Measurements from ENCODE around the gene OR8K1.

Gene OR8K1

DNA sequence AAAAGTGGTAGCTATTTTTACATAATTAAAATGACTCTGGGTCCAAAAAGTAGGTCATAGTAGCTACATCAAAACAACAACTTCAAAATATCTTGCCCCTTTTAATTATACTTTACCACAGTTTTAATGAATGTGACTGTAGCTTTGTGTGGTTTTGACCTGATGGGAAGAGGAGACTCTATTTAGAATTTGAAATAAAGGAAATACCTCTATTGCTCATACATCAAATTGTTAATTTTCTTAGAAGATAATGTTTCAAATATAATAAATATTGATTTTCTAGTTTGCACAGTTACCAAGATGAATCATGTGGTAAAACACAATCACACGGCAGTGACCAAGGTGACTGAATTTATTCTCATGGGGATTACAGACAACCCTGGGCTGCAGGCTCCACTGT, at the start of gene OR8K1:
Gene OR8K1 (plus strand): TSS at position 301 of the 400 bp plus-strand sequence. CDS start 0 bp downstream, at position 301.
- DNase-seq (ENCODE audit: low read depth in 2 of 3, low spot score in 2 of 3), result no peak

- DNase-seq (ENCODE audit: low read depth in 2 of 3, low spot score in 2 of 3), result no peak
Observed at GRCh38 chr11:56296898-56297297, 48.9 kb upstream of the OR8K1 start.

DNA sequence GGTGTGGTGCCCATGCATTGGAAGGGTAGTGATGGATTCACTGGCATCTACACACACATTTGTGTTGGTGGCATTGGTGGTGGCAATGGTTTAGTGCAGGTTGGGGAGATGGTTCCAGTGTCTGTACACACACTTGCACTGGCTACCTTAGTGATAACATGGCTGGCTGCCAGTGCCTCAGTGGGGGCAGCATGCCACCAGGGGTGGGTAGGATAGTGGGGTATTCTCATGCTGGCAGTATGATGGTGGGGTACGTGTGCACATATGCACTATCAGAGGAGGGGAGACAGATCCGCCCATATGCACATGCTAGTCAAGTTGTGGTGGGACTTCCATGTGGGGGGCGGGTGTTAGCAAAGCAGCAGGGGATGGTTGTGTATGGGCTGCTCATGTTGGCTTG, 38.0 kb upstream of the OR8K1 start:
- DNase-seq (ENCODE audit: low read depth in 2 of 3, low spot score in 2 of 3), result no peak

DNA sequence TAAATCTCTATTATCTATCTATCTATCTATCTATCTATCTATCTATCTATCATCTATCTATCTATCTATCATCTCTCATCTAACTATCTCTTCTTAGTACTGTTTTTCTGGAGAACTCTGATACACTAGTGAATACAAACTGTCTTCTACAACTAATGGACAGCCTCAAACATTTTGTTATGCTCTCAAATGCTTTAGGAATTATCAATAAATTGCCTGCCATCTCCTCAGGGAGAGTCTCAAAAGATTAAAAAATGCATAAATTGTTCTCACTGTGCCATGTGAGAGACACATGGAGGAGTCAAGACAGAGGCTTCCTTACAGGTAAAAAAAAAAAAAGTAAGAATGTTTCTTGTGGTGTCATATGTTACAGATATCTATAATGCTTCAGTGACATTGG, 31.0 kb upstream of the OR8K1 start, which contains the start of gene OR8K3:
Gene OR8K3 (plus strand): TSS at position 301 of the 400 bp plus-strand sequence. CDS start 3,163 bp downstream, outside the sequence.
- DNase-seq (ENCODE audit: low read depth in 2 of 3, low spot score in 2 of 3), result no peak

- no peak for DNase-seq (ENCODE audit: low read depth in 2 of 3, low spot score in 2 of 3)
Observed at GRCh38 chr11:56331861-56332491, 13.9 kb upstream of the OR8K1 start.

GRCh38 chr11:56333156-56333555, 12.7 kb upstream of the OR8K1 start:
- no peak for DNase-seq (ENCODE audit: low read depth in 2 of 3, low spot score in 2 of 3)

DNA sequence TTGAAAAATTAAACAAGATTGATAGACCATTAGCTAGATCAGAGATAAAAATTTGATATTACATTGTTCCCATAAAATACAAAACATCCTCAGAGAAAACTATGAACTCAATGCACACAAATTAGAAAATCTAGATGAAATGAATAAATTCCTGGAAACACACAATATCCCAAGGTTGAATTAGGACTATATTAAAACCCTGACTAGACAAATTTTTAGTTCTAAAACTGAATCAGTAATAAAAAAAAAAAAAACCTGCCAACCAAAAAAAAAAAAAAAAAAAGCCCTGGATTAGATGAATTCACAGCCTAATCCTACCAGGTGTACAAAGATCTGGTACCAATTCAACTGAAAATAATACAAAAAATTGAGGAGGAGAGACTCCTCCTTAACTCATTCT, 5.5 kb upstream of the OR8K1 start:
- no peak for DNase-seq (ENCODE audit: low read depth in 2 of 3, low spot score in 2 of 3)

DNA sequence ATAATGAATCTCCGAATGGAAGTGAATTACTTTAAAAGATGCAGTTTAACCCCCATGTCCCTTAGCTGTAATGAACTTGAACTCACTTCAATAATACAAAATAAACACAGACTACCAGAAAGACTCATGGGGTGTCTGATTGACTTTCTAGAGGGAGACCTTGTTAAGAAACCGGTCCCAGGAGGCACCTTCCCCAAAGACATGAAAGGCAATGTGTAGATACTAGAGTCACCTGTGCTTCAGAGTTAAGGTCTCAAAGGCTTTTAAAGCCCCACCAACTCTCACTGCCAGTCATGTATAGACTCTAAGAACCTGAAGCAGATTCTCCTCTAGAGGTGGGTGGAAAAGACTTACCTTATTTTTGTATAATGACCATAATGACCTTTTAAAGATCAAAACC, 8.2 kb downstream of the OR8K1 start, which contains the start of gene OR8J1:
Gene OR8J1 (plus strand): TSS at position 301 of the 400 bp plus-strand sequence. CDS start 5,956 bp downstream, outside the sequence.
- DNase-seq (ENCODE audit: low read depth in 2 of 3, low spot score in 2 of 3), result no peak

GRCh38 chr11:56375324-56375723, 29.5 kb downstream of the OR8K1 start, which contains the start of gene OR8U1:
Gene OR8U1, plus strand, starts transcription at chr11:56375624. Its CDS starts 0 bp downstream, at chr11:56375624.
- DNase-seq (ENCODE audit: low read depth in 2 of 3, low spot score in 2 of 3), result no peak

- DNase-seq (ENCODE audit: low read depth in 2 of 3, low spot score in 2 of 3), result no peak
Observed at GRCh38 chr11:56380120-56380519, 34.3 kb downstream of the OR8K1 start.

DNA sequence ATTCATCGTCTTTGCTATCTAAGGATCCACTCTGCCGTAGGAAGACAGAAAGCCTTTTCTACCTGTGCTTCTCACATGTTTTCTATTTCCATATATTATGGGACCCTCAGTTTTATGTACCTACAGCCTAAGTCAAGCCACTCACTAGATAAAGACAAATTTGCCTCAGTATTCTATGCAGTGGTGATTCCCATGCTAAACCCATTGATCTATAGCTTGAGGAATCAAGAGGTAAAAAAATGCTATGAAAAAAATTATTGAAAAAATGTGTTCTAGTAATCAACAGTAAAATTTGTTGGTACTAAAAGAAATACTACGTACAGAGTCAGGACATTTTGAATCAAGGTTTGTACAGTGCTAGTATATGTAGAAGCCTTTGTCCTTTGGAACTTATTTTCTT, 48.5 kb downstream of the OR8K1 start:
- no peak for DNase-seq (ENCODE audit: low read depth in 2 of 3, low spot score in 2 of 3)

DNA sequence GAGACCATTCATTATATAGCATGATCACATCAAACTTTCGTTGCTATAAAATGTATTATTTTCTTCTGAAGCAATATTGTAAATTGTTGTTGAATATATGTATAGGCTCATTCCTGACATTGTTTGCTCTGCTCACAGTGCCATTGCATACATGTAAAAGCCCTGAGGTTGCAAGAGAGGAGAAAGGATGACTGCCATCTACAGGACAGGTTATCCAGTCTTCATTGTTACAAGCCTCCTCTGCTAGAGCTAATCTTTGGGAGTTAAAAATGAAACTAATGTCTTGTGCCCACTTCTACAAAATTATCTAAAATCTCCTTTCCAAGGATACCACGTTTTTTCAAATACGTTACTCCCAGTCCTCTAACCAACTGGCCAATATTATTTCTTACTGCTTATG, 50.2 kb downstream of the OR8K1 start:
- DNase-seq (ENCODE audit: low read depth in 2 of 3, low spot score in 2 of 3), result no peak

Measured in activated CD8-positive, alpha-beta memory T cell treated with anti-CD3 and anti-CD28 coated beads for 48 hours (primary cell).